Activated T-helper 1 cell treated with anti-CD3 and anti-CD28 coated beads, Interleukin-2, amount 50 U/mL, for 16 hours (primary cell): Measurements from ENCODE around the gene ZCCHC9.
"Not testable (repeated sequence)": the region's sequence is repeated elsewhere in the genome, so short reads cannot be mapped to it uniquely, and the experiment has no call there.

Experiments
- DNase-seq, 2 donors: peaks; one replicate each; pipeline ENCODE4 v3.0.0-alpha.2; 2020; ENCODE audit warnings: low read depth in 1 of 2, low spot score in 1 of 2

ZCCHC9 gene

DNA sequence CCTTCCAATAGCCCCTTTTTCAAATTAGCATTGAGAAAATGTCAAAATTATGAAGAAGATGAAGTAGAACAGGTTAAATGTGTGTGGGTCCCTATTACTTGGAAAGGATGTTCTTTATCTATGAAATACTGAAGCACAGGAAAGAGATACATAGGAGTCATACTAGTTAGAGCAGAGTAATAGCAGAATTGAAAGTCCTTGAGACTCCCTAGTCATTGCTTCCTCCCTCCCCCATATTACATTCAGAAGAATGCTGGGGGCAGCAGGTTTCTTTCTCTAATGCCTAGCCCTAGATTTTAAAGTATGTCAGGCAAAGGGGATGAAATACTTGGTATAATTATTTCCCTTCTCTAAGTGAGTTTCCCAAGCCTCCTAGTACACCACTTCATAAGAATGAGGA, 4.4 kb downstream of the ZCCHC9 start:
- no peak for DNase-seq

- DNase-seq = no peak
Measured at GRCh38 chr5:81308836-81309235, 7.4 kb downstream of the ZCCHC9 start.

DNA sequence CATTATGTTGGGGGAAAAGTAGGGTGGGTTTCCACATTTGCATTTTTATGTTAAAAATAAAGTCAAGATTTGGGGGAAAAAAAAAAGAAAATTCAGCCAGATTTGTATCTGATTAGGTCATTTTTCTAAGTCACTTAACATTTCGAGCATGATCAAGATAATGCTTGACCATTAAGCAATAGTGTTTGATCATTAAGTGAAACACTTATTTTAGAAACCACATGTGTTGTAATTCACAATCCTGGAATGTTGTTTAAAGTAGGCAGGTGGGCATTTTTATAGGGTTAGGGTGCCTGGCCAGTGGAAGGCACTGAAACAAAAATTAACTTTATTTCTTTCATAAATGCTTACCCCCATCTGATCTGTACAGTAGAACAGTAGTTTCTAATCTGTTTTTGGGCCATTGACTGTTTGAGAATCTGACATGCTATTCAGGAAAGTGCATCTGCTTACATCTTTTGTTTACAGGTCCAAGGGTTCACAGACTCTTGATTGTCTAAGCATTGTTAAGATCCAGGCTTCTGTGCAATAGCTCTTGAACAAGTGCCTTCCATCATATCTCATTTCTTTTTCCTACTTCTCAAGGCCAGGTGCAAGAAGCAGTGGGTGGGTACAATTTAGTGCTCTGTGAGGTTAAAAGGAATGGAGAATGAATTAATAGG, 9.1 kb downstream of the ZCCHC9 start:
- DNase-seq = no peak

DNA sequence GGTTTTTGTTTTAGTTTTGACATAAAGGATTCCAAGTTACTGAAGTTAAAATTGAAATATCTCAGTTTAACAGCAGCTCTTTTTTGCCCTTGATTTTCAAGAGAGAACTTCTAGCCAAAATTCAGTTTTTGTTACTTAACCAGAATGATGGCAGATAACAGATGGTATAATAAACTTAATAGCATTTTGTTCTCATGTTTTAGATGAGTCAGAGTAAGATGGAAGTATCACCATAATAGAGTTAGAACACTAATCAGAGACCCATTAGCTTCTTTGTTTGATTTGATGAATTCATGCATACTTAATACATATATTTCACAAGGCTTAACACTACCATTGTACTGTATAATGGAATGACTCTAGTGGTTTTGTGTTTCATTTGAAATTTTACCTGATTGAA, 11.9 kb downstream of the ZCCHC9 start:
- no peak for DNase-seq

DNA sequence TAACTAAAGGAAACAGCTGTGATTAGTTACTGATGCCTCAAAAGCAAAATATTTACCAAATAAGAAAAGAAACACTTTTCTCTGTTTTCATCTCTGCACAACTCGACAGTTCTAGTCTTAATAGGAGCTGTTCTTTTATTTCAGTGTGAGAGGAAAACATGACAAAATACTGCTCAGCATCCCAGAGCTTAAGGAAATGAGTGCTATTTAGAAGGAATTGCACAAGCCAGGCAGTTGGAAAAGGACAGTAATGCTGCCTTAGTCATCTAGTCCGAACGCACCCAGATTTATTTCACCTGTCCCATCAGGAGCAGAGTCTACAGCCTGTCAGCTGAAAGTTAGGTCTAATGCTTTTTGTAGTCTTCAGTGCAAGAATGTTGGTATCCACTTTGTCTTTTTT, 12.3 kb downstream of the ZCCHC9 start:
- DNase-seq = no peak

- DNase-seq = no peak
Measured at GRCh38 chr5:81314581-81314980, 13.2 kb downstream of the ZCCHC9 start.

DNA sequence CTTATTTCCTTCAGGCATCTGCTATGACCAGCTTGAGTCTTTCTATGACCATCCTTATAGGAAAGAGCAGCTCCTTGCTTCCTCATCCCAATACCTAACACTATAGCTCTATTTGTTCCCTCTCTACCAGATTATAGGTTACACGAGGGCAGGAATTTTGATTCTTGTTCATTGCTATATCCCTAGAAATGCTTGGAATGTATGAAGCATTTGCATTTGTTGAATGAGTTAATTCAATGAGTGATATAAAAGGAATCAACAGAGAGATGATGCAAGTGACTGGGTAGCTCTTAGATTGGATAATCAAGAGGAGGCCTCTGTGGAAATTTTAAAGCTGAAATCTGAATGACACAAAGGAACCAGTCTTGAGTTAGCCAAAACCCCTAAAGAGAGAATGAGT, 13.9 kb downstream of the ZCCHC9 start:
- no peak for DNase-seq

- no peak for DNase-seq
Measured at GRCh38 chr5:81315830-81316229, 14.4 kb downstream of the ZCCHC9 start.

DNA sequence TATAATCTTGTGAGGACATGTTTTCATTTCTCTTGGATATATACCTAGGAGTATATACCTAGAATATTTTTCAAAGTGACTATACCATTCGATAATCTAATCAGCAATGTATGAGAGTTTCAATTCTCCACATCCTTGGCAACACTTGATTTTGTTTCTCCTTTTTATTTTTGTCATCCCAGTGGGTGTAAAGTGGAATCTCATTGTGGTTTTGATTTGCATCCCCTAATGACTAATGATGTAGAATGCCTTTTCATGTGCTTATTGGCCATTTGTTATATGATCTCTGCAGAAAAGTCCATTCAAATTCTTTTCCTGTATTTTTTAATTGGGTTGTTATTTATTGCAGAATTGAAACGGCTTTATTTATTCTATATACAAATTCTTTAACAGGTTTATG, 15.2 kb downstream of the ZCCHC9 start:
- no peak for DNase-seq

DNA sequence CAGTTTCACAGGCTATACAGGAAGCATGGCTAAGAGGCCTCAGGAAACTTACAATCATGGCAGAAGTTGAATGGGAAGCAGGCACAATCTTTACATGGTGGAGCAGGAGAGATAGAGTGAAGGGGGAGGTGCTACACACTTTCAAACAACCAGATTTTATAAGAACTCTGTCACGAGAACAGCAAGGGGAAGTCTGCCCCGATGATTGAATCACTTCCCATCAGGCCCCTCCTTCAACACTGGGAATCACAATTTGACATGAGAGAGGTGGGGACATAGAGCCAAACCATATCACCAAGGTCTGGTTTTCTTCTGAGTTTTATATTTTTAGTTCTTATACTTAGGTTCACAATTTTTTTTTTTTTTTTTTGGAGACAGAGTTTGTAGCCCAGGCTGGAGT, 16.1 kb downstream of the ZCCHC9 start:
- DNase-seq = no peak

DNA sequence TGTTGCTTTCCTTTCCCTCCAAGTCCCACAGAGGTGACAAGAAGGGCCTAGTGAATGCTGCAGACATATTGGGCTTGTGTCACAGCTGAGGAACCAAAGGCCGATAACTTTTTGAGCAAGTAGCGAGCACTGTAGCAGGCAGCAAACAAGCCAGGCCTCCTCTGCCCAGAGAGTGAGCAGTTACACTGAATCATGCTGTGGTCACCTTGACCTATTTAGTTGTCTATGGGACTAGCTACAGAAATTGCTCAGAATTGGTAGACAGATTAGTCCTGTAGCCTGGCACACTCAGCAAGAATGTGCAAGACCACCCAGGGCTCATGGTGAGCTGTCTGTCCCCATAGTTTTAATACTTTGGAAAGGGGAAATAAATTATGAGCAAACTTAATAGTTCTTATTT, 25.2 kb downstream of the ZCCHC9 start:
- DNase-seq = no peak

DNA sequence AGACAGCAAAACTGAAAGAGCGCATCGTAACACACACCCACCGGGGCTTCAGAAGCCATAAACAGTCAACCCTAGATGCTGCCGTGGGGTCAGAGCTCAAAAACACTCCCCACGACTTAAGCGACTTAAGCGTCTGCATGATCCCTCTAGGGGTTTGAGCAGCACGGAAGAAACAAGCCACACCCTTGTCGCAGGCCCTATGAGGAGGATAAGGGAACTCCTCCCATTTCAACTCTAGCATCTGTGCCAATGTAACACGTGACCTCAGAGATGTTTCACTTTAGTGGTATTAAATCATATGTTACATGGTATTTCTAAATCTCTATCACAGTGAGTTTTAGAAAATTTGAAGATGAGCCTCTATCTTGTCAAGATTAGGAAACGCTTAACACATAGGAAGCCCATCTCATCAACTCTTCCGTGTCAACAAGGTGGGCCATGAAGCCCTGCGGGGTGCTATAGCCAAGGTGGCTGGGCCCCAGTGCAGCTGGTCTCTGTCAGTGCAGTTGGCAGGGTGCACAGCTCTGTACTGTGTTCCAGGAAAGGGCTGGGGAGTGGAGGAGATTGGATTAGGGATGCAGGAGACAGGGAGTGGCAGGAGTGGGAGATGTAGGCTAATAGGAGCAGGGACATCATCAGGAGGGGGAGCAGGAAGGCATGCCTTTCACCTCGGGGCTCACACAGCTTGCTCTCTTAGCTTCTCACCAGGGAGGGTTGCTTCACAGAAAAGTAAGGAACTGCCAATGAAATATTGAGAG, 33.1 kb downstream of the ZCCHC9 start:
- no peak for DNase-seq

GRCh38 chr5:81335946-81336345, 34.6 kb downstream of the ZCCHC9 start:
- DNase-seq = no peak

DNA sequence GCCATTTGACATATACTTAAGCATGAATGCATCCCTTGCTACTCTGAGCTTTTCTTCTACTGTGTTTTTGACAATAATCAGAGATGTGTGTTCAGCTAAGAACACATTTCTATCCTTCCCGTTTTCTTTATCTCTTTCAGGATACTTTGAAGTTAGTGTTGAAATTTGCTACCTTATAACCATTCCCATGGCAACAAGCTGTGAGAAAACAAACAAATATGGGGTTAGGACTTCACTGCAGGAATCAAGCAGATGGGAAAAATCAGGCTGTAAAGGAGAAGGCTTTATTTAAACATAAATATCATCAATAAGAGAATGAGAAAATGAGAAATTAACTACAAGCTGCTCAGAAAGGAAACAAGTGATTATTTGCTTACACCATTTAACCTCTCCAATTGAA, 35.2 kb downstream of the ZCCHC9 start:
- no peak for DNase-seq

GRCh38 chr5:81337803-81338202, 36.4 kb downstream of the ZCCHC9 start:
- DNase-seq = no peak

GRCh38 chr5:81338213-81338612, 36.8 kb downstream of the ZCCHC9 start:
- DNase-seq = not testable (repeated sequence)

GRCh38 chr5:81344736-81345135, 43.3 kb downstream of the ZCCHC9 start:
- no peak for DNase-seq

DNA sequence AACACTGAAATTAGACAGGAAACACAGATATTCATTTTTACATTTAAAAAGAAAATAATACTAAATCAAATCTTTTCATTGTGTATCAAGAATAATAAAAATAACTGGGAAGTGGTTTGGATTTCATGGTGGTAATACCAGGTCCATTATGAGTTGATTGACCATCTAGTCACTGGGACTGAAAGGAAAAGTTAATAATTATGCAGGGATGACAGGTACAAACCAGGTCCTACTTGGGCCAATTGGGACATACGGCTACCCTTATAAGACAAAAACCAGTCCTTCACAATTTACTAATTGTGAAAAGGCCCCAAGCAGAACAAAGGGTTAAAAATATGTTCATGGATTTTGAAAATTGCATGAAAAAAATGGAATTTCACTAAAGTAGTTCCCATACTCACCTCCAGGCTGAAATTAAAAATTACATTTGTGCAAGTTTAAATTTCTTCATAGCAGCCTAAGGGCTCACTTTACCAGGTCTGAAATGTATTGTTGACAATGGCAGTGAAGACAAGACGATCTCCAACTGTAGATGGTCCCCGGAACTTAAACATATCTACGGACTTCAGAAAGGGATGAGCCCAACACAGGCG, 44.1 kb downstream of the ZCCHC9 start:
- no peak for DNase-seq

GRCh38 chr5:81349161-81349560, 47.8 kb downstream of the ZCCHC9 start:
- DNase-seq = no peak

GRCh38 chr5:81350507-81350906, 49.1 kb downstream of the ZCCHC9 start:
- DNase-seq = no peak

DNA sequence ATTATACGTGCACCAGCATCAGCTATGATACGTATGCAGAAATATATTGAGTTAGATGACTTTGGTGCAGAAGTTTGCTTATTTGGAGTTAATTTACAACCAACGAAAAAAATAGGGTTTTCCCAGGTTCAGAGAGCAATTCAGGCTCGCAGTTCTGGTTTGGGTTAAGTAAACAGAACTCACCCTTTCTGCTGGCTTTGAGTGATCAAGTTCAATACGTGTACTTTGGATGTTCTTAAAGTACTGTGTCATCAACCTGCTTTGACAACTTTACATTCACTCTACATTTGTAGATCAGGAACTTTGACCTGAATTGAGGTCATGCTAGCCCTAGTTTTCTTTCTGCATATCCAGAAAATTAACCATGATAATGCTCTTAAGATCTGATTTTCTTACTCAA, 51.8 kb downstream of the ZCCHC9 start:
- no peak for DNase-seq

DNA sequence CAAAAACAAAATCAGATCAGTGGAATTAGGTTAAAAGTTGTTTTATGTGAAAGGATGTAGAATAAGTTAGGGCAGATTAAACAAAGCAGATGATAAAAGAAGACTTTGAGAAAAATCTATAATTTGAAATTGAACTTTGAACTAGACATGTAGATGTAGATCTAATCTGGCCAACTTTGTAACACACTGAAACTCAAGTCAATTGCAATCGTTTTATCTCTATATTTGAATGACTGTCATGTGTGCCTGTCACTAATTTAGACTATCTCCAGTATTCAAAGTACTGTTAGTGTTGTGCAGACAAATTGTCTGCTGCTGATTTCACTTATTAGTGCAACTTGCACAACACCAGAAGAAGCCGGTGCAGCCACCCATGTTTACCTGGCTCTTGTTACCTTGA, 52.7 kb downstream of the ZCCHC9 start:
- DNase-seq = no peak
